HCT116 (cell line): ENCODE data around the gene SLAMF6. TPM values are rescaled to one million over a fixed set of nuclear protein-coding genes. Genes with fewer than 3 reads are reported as not detected.
"Not testable (repeated sequence)": the region's sequence is repeated elsewhere in the genome, so short reads cannot be mapped to it uniquely, and the experiment has no call there.

Experiments used
- ATAC-seq: fragments of 200-7000 bp; cut with Tn5 transposase; 2 replicates; pipeline ENCODE4 v1.9.1; 2020; ENCODE audit warnings: mild to moderate bottlenecking, moderate library complexity
- BruUV-seq: library from RNA; stranded (reverse); fragments of 400-500 nt; replicated peaks from 2 replicates; lab custom pipeline; 2021; lab: Mats Ljungman, UMichigan
- CTCF ChIA-PET: fragments of 300-600 bp; sonication (Branson Sonifier 250); formaldehyde crosslinking; loops from one replicate; lab custom pipeline; 2021; ENCODE audit warnings: antibody characterized with exemption; lab: Charles Lee
- POLR2A ChIA-PET: fragments of 300-600, 350-600 bp; sonication (Branson Sonifier 250); formaldehyde crosslinking; loops from one replicate; lab custom pipeline; 2021; ENCODE audit warnings: antibody characterized with exemption; lab: Charles Lee
- RAD21 ChIA-PET, 2 experiments: fragments of 300-600 bp; sonication (Branson Sonifier 250); formaldehyde crosslinking; loops; one replicate each; lab custom pipeline; 2023; ENCODE audit warnings: low total read pairs in 2 of 2; ENCODE audit not compliant: uncharacterized antibody in 2 of 2, unreplicated experiment in 2 of 2, low non-redundant PET in 1 of 2; lab: Charles Lee
- DNase-seq: peaks from one replicate; pipeline ENCODE4 v3.0.0-alpha.2; 2010; ENCODE audit warnings: low read depth, low spot score
- H2AFZ ChIP-seq: fragments of 200-600 bp; shearing (Covaris generic), sonication (generic); 2 replicates; pipeline ENCODE4 v1.6.1; 2017; ENCODE audit warnings: low read depth, mixed run types, mixed read lengths, antibody characterized with exemption, low read length; ENCODE audit not compliant: poor library complexity, severe bottlenecking
- H3K27ac ChIP-seq: 2 replicates; pipeline ENCODE4 v1.5.1; 2012; ENCODE audit warnings: low read depth, low read length
- H3K27me3 ChIP-seq: fragments of 200-600 bp; sonication (generic); 2 replicates; pipeline ENCODE4 v1.6.1; 2016; ENCODE audit warnings: mixed run types, low read length, mixed read lengths; ENCODE audit not compliant: insufficient read depth
- H3K36me3 ChIP-seq, 2 experiments: fragments of 200-500 bp in 1 of 2; fragments of 200-600 bp in 1 of 2; sonication (Bioruptor generic) in 1 of 2; sonication (generic) in 1 of 2; 2 replicates each; pipeline versions ENCODE4 v1.5.1 to v1.6.1; 2014 to 2016; ENCODE audit warnings: low read length in 2 of 2, inconsistent platforms in 1 of 2, mixed read lengths in 1 of 2, mixed run types in 1 of 2; ENCODE audit not compliant: insufficient read depth in 2 of 2, control insufficient read depth in 1 of 2
- H3K4me1 ChIP-seq, 2 experiments: fragments of 200-600 bp in 1 of 2; sonication (generic) in 1 of 2; 2 replicates each; pipeline versions ENCODE4 v1.5.1 to v1.6.1; 2012 to 2017; ENCODE audit warnings: low read length in 2 of 2, inconsistent platforms in 1 of 2, mild to moderate bottlenecking in 1 of 2, mixed read lengths in 1 of 2, mixed run types in 1 of 2, moderate library complexity in 1 of 2; ENCODE audit not compliant: insufficient read depth in 2 of 2, control insufficient read depth in 1 of 2
- H3K4me2 ChIP-seq: fragments of 200-600 bp; sonication (generic); 2 replicates; pipeline ENCODE4 v1.6.1; 2017; ENCODE audit warnings: mixed run types, low read length, mixed read lengths
- H3K4me3 ChIP-seq, 2 experiments: fragments of 200-600 bp in 1 of 2; sonication (generic) in 1 of 2; replicated peaks in 1 of 2; 2 replicates each; pipeline ENCODE4 v1.5.1; 2011 to 2016; ENCODE audit warnings: low read length in 2 of 2, control low read depth in 1 of 2, low read depth in 1 of 2, mild to moderate bottlenecking in 1 of 2, mixed read lengths in 1 of 2, mixed run types in 1 of 2
- H3K79me2 ChIP-seq: fragments of 200-600 bp; sonication (generic); 2 replicates; pipeline ENCODE4 v1.6.1; 2017; ENCODE audit warnings: mild to moderate bottlenecking, mixed run types, low read length, moderate library complexity, mixed read lengths; ENCODE audit not compliant: insufficient read depth
- H3K9ac ChIP-seq: fragments of 200-600 bp; sonication (generic); 2 replicates; pipeline ENCODE4 v1.6.1; 2016; ENCODE audit warnings: low read length, mixed read lengths
- H3K9me2 ChIP-seq: fragments of 200-600 bp; sonication (generic), shearing (Covaris generic); 2 replicates; pipeline ENCODE4 v1.6.1; 2017; ENCODE audit warnings: mixed run types, mild to moderate bottlenecking, moderate library complexity; ENCODE audit not compliant: insufficient read depth
- H3K9me3 ChIP-seq, 2 experiments: fragments of 200-500 bp in 1 of 2; fragments of 200-600 bp in 1 of 2; sonication (Bioruptor generic) in 1 of 2; sonication (generic) in 1 of 2; 2 replicates each; pipeline ENCODE4 v1.6.1; 2014 to 2017; ENCODE audit warnings: low read length in 2 of 2, mixed read lengths in 2 of 2, inconsistent platforms in 1 of 2, low read depth in 1 of 2, mild to moderate bottlenecking in 1 of 2, mixed run types in 1 of 2, moderate library complexity in 1 of 2; ENCODE audit not compliant: control insufficient read depth in 1 of 2, insufficient read depth in 1 of 2
- H4K20me1 ChIP-seq: fragments of 200-600 bp; sonication (generic), shearing (Covaris generic); 2 replicates; pipeline ENCODE4 v1.6.1; 2017; ENCODE audit warnings: mixed run types, mild to moderate bottlenecking, moderate library complexity; ENCODE audit not compliant: insufficient read depth
- FOSL1 ChIP-seq: IDR thresholded peaks from 2 replicates; pipeline ENCODE4 v1.6.1; 2012; ENCODE audit warnings: low read depth
- SP1 ChIP-seq: IDR thresholded peaks from 2 replicates; pipeline ENCODE4 v1.6.1; 2012; ENCODE audit warnings: low read depth
- intact Hi-C: fragments of 100-400 bp; cut with micrococcal nuclease; formaldehyde crosslinking; loops from 2 replicates; pipeline ENCODE4 v1.10.0; 2022
- total RNA-seq: library from RNA; stranded (reverse); gene quantifications from one replicate; pipeline ENCODE4 v1.2.1, GENCODE V29; 2021; ENCODE audit not compliant: unreplicated experiment
- TF ChIP-seq, protein P1 (sequence below): IDR thresholded peaks from 2 replicates; pipeline ENCODE4 v1.6.1; 2012; ENCODE audit warnings: low read depth

Gene SLAMF6
- total RNA-seq, 1 experiment from 2014 or later = not detected

DNA sequence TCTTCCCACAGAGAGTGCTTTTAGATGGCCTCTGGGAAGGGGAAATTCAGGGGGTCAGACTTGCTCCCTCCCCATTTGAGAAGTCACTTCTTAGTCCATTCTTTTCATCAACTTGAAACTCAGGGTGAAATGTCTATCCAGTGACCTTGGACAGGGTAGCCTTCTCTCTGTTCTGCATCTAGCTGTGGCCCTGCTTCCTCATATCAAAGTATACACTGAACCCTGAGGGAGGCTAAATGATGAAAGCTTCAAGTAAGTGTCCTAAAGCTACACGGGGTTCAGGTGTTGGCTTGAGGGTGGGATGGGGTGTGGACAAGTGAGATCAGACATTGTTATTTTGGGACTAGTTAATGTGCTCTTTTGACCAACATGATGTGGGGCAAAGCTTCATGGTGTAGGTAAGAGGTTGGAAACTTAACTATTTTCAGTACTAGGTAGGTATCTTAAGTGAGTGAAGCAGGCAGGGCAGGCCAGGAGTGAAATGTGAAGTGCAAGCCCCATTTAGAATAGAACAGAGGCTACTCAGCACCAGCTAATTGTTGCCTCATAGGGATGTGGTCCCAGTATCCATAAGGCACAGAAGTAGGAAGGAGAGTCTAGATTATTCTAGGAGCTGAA is 41.0 kb downstream of the SLAMF6 start:
- no peaks in the 10 kb centered on the region for H4K20me1 ChIP-seq
- intact Hi-C loops = no loop called here
- DNase-seq (no peak), ATAC-seq (no peak)
- H3K9ac ChIP-seq = no peak overlapping the region
- POLR2A ChIA-PET = no interaction called here
- RAD21 ChIA-PET = no interaction called here
- H3K4me2 ChIP-seq = no peak overlapping the region
- H3K27ac ChIP-seq = no peak overlapping the region
- H3K9me2 ChIP-seq = no peaks in the 10 kb centered on the region
- H2AFZ ChIP-seq = no peak overlapping the region
- no peaks in the 10 kb centered on the region for H3K9me3 ChIP-seq
- no TSS peak for BruUV-seq
- H3K27me3 ChIP-seq = 0 out of 2 replicates have a peak, but pooled peaks cover 6% of the 10 kb centered on the region
- no peaks in the 10 kb centered on the region for H3K4me1 ChIP-seq
- H3K36me3 ChIP-seq = no peaks in the 10 kb centered on the region
- no peaks in the 10 kb centered on the region for H3K79me2 ChIP-seq
- H3K4me3 ChIP-seq = no peak overlapping the region
- TF ChIP-seq SP1 (no peak), FOSL1 (no peak)
- TF ChIP-seq, protein P1, sequence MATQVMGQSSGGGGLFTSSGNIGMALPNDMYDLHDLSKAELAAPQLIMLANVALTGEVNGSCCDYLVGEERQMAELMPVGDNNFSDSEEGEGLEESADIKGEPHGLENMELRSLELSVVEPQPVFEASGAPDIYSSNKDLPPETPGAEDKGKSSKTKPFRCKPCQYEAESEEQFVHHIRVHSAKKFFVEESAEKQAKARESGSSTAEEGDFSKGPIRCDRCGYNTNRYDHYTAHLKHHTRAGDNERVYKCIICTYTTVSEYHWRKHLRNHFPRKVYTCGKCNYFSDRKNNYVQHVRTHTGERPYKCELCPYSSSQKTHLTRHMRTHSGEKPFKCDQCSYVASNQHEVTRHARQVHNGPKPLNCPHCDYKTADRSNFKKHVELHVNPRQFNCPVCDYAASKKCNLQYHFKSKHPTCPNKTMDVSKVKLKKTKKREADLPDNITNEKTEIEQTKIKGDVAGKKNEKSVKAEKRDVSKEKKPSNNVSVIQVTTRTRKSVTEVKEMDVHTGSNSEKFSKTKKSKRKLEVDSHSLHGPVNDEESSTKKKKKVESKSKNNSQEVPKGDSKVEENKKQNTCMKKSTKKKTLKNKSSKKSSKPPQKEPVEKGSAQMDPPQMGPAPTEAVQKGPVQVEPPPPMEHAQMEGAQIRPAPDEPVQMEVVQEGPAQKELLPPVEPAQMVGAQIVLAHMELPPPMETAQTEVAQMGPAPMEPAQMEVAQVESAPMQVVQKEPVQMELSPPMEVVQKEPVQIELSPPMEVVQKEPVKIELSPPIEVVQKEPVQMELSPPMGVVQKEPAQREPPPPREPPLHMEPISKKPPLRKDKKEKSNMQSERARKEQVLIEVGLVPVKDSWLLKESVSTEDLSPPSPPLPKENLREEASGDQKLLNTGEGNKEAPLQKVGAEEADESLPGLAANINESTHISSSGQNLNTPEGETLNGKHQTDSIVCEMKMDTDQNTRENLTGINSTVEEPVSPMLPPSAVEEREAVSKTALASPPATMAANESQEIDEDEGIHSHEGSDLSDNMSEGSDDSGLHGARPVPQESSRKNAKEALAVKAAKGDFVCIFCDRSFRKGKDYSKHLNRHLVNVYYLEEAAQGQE = no peak
- CTCF ChIA-PET = no interaction called here

DNA sequence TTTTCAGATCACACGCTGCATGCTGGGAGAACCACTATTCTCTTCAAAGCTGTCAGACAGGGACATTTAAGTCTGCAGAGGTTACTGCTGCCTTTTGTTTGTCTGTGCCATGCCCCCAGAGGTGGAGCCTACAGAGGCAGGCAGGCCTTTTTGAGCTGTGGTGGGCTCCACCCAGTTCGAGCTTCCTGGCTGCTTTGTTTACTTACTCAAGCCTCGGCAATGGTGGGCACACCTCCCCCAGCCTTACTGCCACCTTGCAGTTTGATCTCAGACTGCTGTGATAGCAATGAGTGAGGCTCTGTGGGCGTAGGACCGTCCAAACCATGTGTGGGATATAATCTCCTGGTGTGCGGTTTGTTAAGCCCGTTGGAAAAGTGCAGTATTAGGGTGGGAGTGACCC is 42.3 kb downstream of the SLAMF6 start:
- H3K79me2 ChIP-seq, H3K4me3 ChIP-seq, H3K9me2 ChIP-seq, H3K4me1 ChIP-seq, ATAC-seq, H3K9me3 ChIP-seq, H3K9ac ChIP-seq, H3K4me2 ChIP-seq, RAD21 ChIA-PET, CTCF ChIA-PET, POLR2A ChIA-PET, BruUV-seq, DNase-seq, H2AFZ ChIP-seq, H3K27ac ChIP-seq, H3K36me3 ChIP-seq, H3K27me3 ChIP-seq, intact Hi-C loops, H4K20me1 ChIP-seq: not testable (repeated sequence)

DNA sequence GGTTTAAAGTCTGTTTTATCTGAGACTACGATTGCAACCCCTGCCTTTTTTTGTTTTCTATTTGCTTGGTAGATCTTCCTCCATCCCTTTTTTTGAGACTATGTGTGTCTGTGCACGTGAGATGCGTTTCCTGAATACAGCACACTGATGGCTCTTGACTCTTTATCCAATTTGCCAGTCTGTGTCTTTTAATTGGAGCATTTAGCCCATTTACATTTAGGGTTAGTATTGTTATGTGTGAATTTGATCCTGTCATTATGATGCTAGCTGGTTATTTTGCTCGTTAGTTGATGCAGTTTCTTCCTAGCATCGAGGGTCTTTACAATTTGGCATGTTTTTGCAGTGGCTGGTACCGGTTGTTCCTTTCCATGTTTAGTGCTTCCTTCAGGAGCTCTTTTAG is 44.0 kb downstream of the SLAMF6 start:
- H3K4me1 ChIP-seq, H2AFZ ChIP-seq, H3K9me3 ChIP-seq, H3K9ac ChIP-seq, BruUV-seq, H3K36me3 ChIP-seq, POLR2A ChIA-PET, RAD21 ChIA-PET, intact Hi-C loops, H3K79me2 ChIP-seq, H3K4me2 ChIP-seq, H3K4me3 ChIP-seq, H4K20me1 ChIP-seq, DNase-seq, ATAC-seq, CTCF ChIA-PET, H3K27ac ChIP-seq, H3K27me3 ChIP-seq, H3K9me2 ChIP-seq: not testable (repeated sequence)
